GM18909 (cell line): Measurements from ENCODE around the gene YAP1.

Experiments used
- ATAC-seq: cut with Tn5 transposase; IDR thresholded peaks from one replicate; pipeline ENCODE4 v1.9.1; 2021; ENCODE audit warnings: mild to moderate bottlenecking; ENCODE audit not compliant: unreplicated experiment, poor library complexity

The YAP1 gene

GRCh38 chr11:102268083-102268984, 158.1 kb downstream of the YAP1 start:
- ATAC-seq, result peak; percentile 99

- no peak for ATAC-seq
Measured at GRCh38 chr11:102268985-102269470, 158.8 kb downstream of the YAP1 start.

- ATAC-seq, result no peak
Measured at GRCh38 chr11:102269927-102270326, 159.7 kb downstream of the YAP1 start.

GRCh38 chr11:102272047-102272824, 162.0 kb downstream of the YAP1 start:
- ATAC-seq, result no peak

GRCh38 chr11:102274628-102275027, 164.4 kb downstream of the YAP1 start:
- no peak for ATAC-seq

- no peak for ATAC-seq
Measured at GRCh38 chr11:102276362-102276761, 166.1 kb downstream of the YAP1 start.

GRCh38 chr11:102276783-102277182, 166.5 kb downstream of the YAP1 start:
- no peak for ATAC-seq

GRCh38 chr11:102279641-102280170, 169.5 kb downstream of the YAP1 start:
- ATAC-seq, result peak; percentile 90

GRCh38 chr11:102280245-102280833, 170.1 kb downstream of the YAP1 start:
- ATAC-seq, result no peak
